GM12873 (cell line): Measurements from ENCODE around the gene GRK4.

Experiments used
- TF ChIP-seq, protein P1 (sequence below): IDR thresholded peaks from 2 replicates; pipeline ENCODE4 v1.5.1; 2012; ENCODE audit warnings: low read depth, mild to moderate bottlenecking, moderate library complexity, low read length, control low read depth; ENCODE audit not compliant: insufficient read depth; ENCODE audit errors: missing control alignments

GRK4 gene

DNA sequence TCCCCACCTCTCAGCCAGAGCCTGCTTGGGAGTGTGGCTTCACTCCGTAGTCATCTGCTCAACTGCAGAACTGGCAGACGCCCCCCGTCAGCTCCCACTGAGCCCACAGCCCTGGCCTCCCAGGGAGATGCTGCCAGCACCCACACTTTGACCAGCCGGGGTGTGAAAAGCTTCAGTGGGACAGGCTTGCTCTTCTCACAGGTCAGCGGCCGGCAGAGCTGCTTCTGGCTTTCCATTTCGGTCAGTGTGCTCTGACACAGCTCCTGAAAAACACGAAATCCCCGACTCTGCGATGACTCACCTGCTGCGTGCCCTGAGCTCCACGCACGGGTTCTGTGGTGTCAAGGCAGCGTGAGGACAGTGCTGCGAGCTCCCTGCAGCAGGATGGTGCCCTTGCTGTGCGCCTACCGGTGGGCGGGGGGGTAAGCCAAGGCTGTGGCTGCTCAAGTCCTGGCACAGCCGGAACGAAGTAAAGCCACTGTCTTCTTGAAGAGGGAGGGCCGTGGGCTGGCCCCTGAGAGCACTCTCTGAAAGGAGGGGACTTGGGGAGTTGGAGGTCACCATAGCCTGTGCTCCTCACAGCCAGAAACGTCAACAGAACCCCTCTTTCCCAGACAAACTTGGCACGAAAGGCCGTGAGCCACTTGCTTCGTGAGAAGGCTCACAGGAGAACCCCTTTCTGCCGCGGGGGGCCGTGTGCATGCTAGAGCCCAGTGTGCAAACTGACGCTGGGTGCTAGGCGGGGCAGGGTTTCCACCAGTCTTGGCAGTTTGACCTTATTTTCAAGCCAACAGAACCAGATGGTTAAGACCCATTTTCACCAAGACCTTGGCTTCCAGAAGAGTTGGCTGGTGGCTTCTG is 23.8 kb upstream of the GRK4 start:
- TF ChIP-seq, protein P1, sequence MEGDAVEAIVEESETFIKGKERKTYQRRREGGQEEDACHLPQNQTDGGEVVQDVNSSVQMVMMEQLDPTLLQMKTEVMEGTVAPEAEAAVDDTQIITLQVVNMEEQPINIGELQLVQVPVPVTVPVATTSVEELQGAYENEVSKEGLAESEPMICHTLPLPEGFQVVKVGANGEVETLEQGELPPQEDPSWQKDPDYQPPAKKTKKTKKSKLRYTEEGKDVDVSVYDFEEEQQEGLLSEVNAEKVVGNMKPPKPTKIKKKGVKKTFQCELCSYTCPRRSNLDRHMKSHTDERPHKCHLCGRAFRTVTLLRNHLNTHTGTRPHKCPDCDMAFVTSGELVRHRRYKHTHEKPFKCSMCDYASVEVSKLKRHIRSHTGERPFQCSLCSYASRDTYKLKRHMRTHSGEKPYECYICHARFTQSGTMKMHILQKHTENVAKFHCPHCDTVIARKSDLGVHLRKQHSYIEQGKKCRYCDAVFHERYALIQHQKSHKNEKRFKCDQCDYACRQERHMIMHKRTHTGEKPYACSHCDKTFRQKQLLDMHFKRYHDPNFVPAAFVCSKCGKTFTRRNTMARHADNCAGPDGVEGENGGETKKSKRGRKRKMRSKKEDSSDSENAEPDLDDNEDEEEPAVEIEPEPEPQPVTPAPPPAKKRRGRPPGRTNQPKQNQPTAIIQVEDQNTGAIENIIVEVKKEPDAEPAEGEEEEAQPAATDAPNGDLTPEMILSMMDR: no peak

GRCh38 chr4:2940267-2941137 is 22.9 kb upstream of the GRK4 start:
- TF ChIP-seq, protein P1: no peak

GRCh38 chr4:2941138-2942036 is 22.0 kb upstream of the GRK4 start:
- TF ChIP-seq, protein P1: no peak

DNA sequence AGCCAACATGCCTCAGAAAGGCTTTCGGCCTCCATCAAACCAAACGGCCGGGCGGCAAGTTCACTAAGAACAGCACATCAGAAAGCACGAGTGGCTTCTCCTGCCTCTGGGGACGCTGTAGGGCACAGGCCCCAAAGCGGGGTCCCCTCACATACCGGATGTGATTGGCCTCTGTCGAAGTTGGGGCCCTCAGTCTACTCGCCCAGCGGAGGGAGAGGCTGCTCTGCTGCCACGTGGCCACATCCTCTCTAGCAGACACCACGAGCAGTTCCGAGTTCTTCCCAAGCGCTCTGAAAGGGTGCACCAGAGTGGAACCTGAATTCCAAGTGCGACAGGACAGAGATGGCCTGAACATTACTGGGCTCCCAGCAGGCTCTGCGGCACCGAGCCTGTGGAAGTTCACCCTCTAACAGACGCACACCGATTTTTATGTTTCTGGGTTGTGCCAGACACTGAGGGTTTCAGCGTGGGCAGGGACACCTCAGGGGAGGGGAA is 21.3 kb upstream of the GRK4 start:
- TF ChIP-seq, protein P1: no peak

GRCh38 chr4:2942532-2943363 is 20.6 kb upstream of the GRK4 start:
- TF ChIP-seq, protein P1: no peak

DNA sequence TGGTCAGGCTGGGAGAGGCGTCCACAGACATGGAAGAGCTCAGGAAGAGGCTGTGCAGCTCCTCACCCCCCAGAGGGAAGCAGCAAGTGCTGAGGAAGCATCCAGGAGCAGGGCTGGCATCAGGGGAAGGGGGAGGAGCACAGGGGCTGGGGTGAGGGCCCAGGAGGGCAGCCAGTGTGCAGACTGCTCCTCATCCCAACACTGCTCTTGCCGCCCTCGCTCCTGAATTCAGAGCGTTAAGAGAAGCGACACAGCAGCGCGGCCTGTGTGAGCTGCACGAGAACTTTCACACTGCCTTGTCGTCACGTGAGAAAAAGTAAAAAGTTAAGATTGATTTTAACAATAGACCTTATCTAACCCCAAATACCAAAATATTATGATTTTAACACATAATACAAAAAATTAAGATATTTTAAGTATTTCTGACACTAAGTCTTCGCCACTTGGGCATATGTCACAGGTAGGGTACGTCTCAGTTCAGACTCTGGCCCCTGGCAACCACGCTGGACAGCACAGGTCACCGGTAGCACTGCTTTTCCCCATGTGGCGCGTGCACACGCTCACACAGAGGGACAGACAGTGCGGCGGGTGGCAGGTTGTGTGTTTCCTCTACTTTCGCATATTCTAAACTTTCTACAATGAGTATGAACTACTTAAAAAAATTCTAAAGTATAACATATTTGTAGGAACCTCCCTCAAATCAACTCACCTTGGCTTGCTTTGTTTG is 19.8 kb upstream of the GRK4 start:
- TF ChIP-seq, protein P1: no peak
